Dendritic cell treated with granulocyte-macrophage colony-stimulating factor and Interleukin-4, amounts not matched to agents 40 ng/mL and 50 ng/mL, for 4 days (primary cell): Measurements from ENCODE around the gene CNTN5.

Source experiments
- H3K27ac Mint-ChIP-seq: one replicate; pipeline ENCODE4 v1.8.0; 2022; ENCODE audit warnings: mild to moderate bottlenecking, mixed read lengths
- H3K27me3 Mint-ChIP-seq: one replicate; pipeline ENCODE4 v1.8.0; 2022; ENCODE audit warnings: mild to moderate bottlenecking, mixed read lengths
- H3K36me3 Mint-ChIP-seq: one replicate; pipeline ENCODE4 v1.8.0; 2022; ENCODE audit warnings: low read depth, mixed read lengths
- H3K4me1 Mint-ChIP-seq: one replicate; pipeline ENCODE4 v1.8.0; 2022; ENCODE audit warnings: low read depth, mixed read lengths
- H3K4me3 Mint-ChIP-seq: one replicate; pipeline ENCODE4 v1.8.0; 2022; ENCODE audit warnings: mild to moderate bottlenecking, moderate library complexity, mixed read lengths
- H3K9me3 Mint-ChIP-seq: one replicate; pipeline ENCODE4 v1.8.0; 2022; ENCODE audit warnings: mixed read lengths
- intact Hi-C: fragments of 100-400 bp; cut with micrococcal nuclease; formaldehyde crosslinking; loops from one replicate; pipeline ENCODE4 v1.15.0; 2022

CNTN5 gene

DNA sequence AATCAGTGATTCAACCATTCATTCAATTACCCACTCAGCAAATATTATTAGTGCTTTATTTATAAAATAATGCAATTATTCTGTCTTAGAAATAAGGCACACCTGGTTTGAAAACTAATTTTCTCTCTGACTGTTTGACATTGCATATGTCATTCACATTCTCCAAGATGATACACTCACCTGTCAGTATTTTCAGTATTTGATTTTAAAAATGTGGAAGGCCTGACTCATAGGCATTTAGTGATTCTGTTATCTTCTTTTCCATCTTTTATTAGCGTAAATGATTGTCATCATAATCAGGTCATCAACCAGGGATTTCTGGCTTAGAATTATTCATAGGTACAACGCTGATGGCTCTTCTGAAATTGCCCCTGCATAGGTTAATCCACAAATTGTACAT lies 480.9 kb downstream of the CNTN5 start:
- intact Hi-C loops: no loop called here
- no peaks in the 10 kb centered on the region for H3K36me3 Mint-ChIP-seq
- no peak overlapping the region for H3K27ac Mint-ChIP-seq

GRCh38 chr11:99505316-99505715 lies 484.6 kb downstream of the CNTN5 start:
- H3K9me3 Mint-ChIP-seq: peaks cover 7% of the 10 kb centered on the region
- H3K4me1 Mint-ChIP-seq: no peaks in the 10 kb centered on the region
- intact Hi-C loops: no loop called here
- H3K27ac Mint-ChIP-seq: no peak overlapping the region
- no peaks in the 10 kb centered on the region for H3K36me3 Mint-ChIP-seq
- H3K4me3 Mint-ChIP-seq: no peak overlapping the region
- no peaks in the 10 kb centered on the region for H3K27me3 Mint-ChIP-seq

More for the DNA sequence above, 480.9 kb downstream of the CNTN5 start:
- Mint-ChIP-seq H3K27me3 (no peaks in the 10 kb centered on the region), H3K4me3 (no peak overlapping the region), H3K4me1 (no peaks in the 10 kb centered on the region), H3K9me3 (peaks cover 7% of the 10 kb centered on the region)

GRCh38 chr11:99505831-99506230 lies 485.1 kb downstream of the CNTN5 start:
- no peak overlapping the region for H3K4me3 Mint-ChIP-seq
- no peaks in the 10 kb centered on the region for H3K36me3 Mint-ChIP-seq
- H3K4me1 Mint-ChIP-seq: no peaks in the 10 kb centered on the region
- no peak overlapping the region for H3K27ac Mint-ChIP-seq
- no peaks in the 10 kb centered on the region for H3K27me3 Mint-ChIP-seq
- intact Hi-C loops: no loop called here
- peaks cover 7% of the 10 kb centered on the region for H3K9me3 Mint-ChIP-seq

DNA sequence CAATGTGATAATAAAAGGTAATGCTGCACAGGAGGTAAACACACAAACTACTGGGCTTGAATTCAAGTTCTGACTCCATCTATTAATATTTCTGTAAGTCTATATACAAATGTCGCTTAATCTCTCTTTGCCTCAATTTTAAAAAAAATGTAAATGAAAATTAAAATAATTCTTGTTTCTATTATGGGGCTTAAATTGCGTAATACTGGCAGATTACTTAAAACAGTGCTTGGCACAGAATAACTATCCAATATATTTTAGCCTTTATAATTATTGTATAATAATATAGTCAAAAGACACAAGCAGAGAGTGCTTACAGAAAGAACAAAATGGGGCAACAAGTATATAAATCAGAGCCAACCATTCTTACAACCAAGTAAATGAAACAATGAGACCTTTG lies 489.1 kb downstream of the CNTN5 start:
- intact Hi-C loops: no loop called here
- Mint-ChIP-seq H3K27ac (no peak overlapping the region), H3K27me3 (no peaks in the 10 kb centered on the region), H3K36me3 (no peaks in the 10 kb centered on the region), H3K4me1 (no peaks in the 10 kb centered on the region), H3K4me3 (no peak overlapping the region), H3K9me3 (peaks cover 7% of the 10 kb centered on the region)

DNA sequence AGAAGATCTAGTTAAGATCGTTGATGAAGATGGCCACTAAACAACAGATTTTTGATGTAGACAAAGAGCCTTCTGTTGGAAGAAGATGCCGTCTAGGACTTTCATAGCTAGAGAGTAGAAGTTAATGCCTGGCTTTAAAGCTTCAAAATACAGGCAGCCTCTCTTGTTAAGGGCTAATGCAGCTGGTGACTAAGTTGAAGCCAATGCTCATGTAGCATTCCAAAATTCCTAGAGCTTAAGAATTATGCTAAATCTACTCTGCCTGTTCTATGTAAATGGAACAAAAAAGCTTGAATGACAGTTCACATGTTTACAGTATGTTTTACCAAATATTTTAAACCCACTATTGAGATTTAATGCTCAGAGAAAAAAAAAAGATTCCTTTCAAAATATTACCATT lies 492.6 kb downstream of the CNTN5 start:
- intact Hi-C loops: no loop called here
- Mint-ChIP-seq H3K27ac (no peak overlapping the region), H3K27me3 (no peaks in the 10 kb centered on the region), H3K9me3 (no peaks in the 10 kb centered on the region), H3K4me1 (no peaks in the 10 kb centered on the region), H3K4me3 (no peak overlapping the region), H3K36me3 (no peaks in the 10 kb centered on the region)

GRCh38 chr11:99519095-99519494 lies 498.3 kb downstream of the CNTN5 start:
- Mint-ChIP-seq H3K4me1 (no peaks in the 10 kb centered on the region), H3K36me3 (no peaks in the 10 kb centered on the region), H3K27me3 (no peaks in the 10 kb centered on the region), H3K27ac (no peak overlapping the region), H3K4me3 (no peak overlapping the region), H3K9me3 (no peaks in the 10 kb centered on the region)
- intact Hi-C loops: no loop called here

GRCh38 chr11:99522467-99523173 lies 501.9 kb downstream of the CNTN5 start:
- H3K4me3 Mint-ChIP-seq: no peak overlapping the region
- no peaks in the 10 kb centered on the region for H3K36me3 Mint-ChIP-seq
- no peaks in the 10 kb centered on the region for H3K9me3 Mint-ChIP-seq
- H3K27ac Mint-ChIP-seq: no peak overlapping the region
- no peaks in the 10 kb centered on the region for H3K27me3 Mint-ChIP-seq
- intact Hi-C loops: no loop called here
- no peaks in the 10 kb centered on the region for H3K4me1 Mint-ChIP-seq

GRCh38 chr11:99531468-99531867 lies 510.7 kb downstream of the CNTN5 start:
- H3K4me1 Mint-ChIP-seq: no peaks in the 10 kb centered on the region

DNA sequence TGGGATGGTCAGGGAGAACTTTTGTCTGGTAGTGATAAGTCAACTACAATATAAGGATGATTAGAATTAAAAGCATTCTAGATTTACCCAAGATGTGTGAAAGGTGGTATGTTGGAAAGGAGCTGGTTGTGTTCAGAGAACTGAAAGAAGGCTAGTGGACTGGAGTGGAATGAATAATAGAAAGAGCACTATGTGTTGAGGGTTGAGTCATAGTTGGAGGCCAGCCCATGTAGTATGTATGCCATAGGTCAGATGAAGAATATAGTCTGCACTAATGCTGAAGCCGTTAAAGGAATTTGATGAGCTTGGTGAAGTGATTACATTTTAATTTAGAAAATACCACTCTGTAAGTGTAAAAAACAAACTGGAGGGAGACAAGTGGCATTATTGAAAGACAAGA lies 514.1 kb downstream of the CNTN5 start:
- Mint-ChIP-seq H3K4me3 (no peak overlapping the region), H3K27me3 (no peaks in the 10 kb centered on the region), H3K36me3 (no peaks in the 10 kb centered on the region), H3K9me3 (no peaks in the 10 kb centered on the region), H3K27ac (no peak overlapping the region), H3K4me1 (no peaks in the 10 kb centered on the region)
- intact Hi-C loops: no loop called here

More at GRCh38 chr11:99531468-99531867, 510.7 kb downstream of the CNTN5 start:
- Mint-ChIP-seq H3K9me3 (no peaks in the 10 kb centered on the region), H3K27me3 (no peaks in the 10 kb centered on the region), H3K27ac (no peak overlapping the region), H3K36me3 (no peaks in the 10 kb centered on the region), H3K4me3 (no peak overlapping the region)
- intact Hi-C loops: no loop called here

GRCh38 chr11:99535406-99535805 lies 514.7 kb downstream of the CNTN5 start:
- intact Hi-C loops: no loop called here
- no peaks in the 10 kb centered on the region for H3K36me3 Mint-ChIP-seq
- H3K27me3 Mint-ChIP-seq: no peaks in the 10 kb centered on the region
- no peaks in the 10 kb centered on the region for H3K9me3 Mint-ChIP-seq
- H3K27ac Mint-ChIP-seq: no peak overlapping the region
- H3K4me3 Mint-ChIP-seq: no peak overlapping the region
- no peaks in the 10 kb centered on the region for H3K4me1 Mint-ChIP-seq

DNA sequence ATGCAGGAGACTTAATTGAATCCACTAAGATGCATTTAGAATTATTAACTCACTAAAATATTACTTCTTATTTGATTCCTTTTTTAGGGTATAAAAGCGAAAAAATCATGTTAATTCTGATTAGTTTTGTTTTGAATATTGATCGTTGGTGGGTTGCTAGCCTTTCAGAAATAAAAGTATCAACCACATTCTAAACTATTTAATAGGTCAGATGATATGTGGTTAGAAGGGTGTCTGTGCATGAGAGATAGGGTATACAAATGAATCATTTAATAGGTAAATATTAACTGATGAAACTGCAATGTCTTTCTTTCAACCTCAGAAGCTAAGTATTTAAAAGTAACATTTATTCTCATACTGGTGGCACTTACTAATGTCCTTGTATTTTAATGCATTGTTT lies 515.1 kb downstream of the CNTN5 start:
- intact Hi-C loops: no loop called here
- H3K27ac Mint-ChIP-seq: no peak overlapping the region
- H3K4me3 Mint-ChIP-seq: no peak overlapping the region
- H3K27me3 Mint-ChIP-seq: no peaks in the 10 kb centered on the region
- H3K36me3 Mint-ChIP-seq: no peaks in the 10 kb centered on the region
- no peaks in the 10 kb centered on the region for H3K9me3 Mint-ChIP-seq
- H3K4me1 Mint-ChIP-seq: no peaks in the 10 kb centered on the region

DNA sequence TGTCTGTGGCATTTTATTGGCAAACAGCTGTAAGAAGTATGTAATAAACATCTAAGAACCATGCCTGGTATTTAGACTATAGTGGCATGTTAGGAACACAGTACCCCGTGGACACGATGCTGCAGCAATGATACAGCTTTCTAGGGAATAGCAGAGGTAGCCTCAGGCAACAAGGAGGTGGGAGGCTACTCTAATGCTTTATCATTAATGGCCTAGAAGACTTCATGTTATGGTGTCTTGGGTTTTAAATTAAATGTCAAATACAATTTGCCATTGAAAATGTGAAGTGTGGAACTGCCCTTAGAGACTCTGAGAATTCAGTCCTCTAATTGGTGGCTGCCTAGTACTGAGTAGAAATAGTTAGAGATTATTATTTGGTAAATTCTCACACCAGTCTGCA lies 516.9 kb downstream of the CNTN5 start:
- Mint-ChIP-seq H3K27me3 (no peaks in the 10 kb centered on the region), H3K4me1 (no peaks in the 10 kb centered on the region), H3K36me3 (no peaks in the 10 kb centered on the region), H3K27ac (no peak overlapping the region), H3K4me3 (no peak overlapping the region), H3K9me3 (no peaks in the 10 kb centered on the region)
- intact Hi-C loops: no loop called here

GRCh38 chr11:99545616-99546015 lies 524.9 kb downstream of the CNTN5 start:
- no peaks in the 10 kb centered on the region for H3K4me1 Mint-ChIP-seq
- H3K9me3 Mint-ChIP-seq: no peaks in the 10 kb centered on the region
- no peaks in the 10 kb centered on the region for H3K27me3 Mint-ChIP-seq
- intact Hi-C loops: no loop called here
- no peak overlapping the region for H3K4me3 Mint-ChIP-seq
- no peak overlapping the region for H3K27ac Mint-ChIP-seq
- no peaks in the 10 kb centered on the region for H3K36me3 Mint-ChIP-seq

- H3K4me3 Mint-ChIP-seq: no peak overlapping the region
- H3K36me3 Mint-ChIP-seq: no peaks in the 10 kb centered on the region
- no peaks in the 10 kb centered on the region for H3K27me3 Mint-ChIP-seq
- H3K9me3 Mint-ChIP-seq: no peaks in the 10 kb centered on the region
- intact Hi-C loops: no loop called here
- no peaks in the 10 kb centered on the region for H3K4me1 Mint-ChIP-seq
- H3K27ac Mint-ChIP-seq: no peak overlapping the region
These were observed 527.5 kb downstream of the CNTN5 start for GRCh38 chr11:99548264-99548663.

- Mint-ChIP-seq H3K27ac (no peak overlapping the region), H3K9me3 (no peaks in the 10 kb centered on the region), H3K27me3 (no peaks in the 10 kb centered on the region), H3K36me3 (no peaks in the 10 kb centered on the region), H3K4me1 (no peaks in the 10 kb centered on the region), H3K4me3 (no peak overlapping the region)
- intact Hi-C loops: no loop called here
These were observed 533.6 kb downstream of the CNTN5 start for GRCh38 chr11:99554232-99554903.
